ENCODE data around the gene ADARB2. TPM values are rescaled to one million over a fixed set of nuclear protein-coding genes. Genes with fewer than 3 reads are reported as not detected.

Gene ADARB2
- total RNA-seq, 8 experiments from 2014 or later: 0.13 to 2.6 (median 1.5) TPM

GRCh38 chr10:1365540-1366321 lies 371.6 kb downstream of the ADARB2 start:
- Histone ChIP-seq H3K4me3 (no peak overlapping the region), H3K27ac (no peak overlapping the region), H3K4me1 (replicated peaks in 1 of 2) (peaks cover 16 to 19% of the 10 kb centered on the region in 2 donors)
- WGBS, 10 experiments: 21 to 100% (median 71%) methylated on average over 1 to 7 of the region's 8 CpGs; no CpG with 5 or more reads in 1 of the 10 experiments
- in situ Hi-C loops (cut with MboI; ENCODE audit: low pct_unique_long_range_greater_than_20kb in 2 of 9, low sequenced_read_pairs in 9 of 9, unreplicated experiment in 9 of 9): no loop called here
- peak in 5 of 8 experiments; percentile 23 to 62 (median 46) for ATAC-seq (replicated peaks in 6 of 8)

DNA sequence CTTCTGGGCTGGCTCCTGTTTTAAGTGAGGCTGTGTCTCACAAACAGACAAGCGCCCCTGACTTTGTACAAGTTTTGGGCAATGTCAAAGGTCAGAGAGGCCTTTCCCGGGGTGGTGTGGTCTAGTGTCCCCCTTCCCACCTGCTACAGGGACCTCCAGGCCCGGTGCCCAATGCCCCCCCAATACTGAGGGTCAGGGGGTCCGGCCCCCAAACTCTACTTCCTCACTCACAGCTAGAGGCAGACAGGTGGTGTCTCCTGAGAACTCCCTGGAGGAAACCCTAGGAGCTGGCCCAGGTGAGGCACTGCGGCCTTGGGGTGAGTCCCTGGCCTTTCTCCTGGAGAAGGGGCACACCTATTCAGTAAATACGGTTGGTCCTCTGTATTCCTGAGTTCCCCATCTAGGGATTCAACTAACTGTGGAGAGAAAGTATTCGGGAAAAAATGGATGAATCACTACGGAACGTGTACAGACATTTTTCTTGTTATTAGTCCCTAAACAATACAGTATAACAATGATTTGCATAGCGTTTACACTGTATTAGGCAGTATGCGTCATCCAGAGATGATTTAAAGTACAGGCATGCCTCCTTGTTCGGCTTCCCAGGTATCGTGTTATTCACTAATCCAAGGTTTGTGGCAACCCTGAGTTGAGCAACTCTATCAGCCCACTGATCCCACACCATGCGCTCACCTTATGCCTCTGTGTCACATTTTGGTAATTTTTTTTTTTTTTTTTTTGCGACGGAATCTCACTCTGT lies 373.0 kb downstream of the ADARB2 start:
- Histone ChIP-seq H3K27ac (no peak overlapping the region), H3K4me3 (no peak overlapping the region), H3K4me1 (replicated peaks in 1 of 2) (peaks cover 29 to 32% of the 10 kb centered on the region in 2 donors)
- in situ Hi-C loops (cut with MboI; ENCODE audit: low pct_unique_long_range_greater_than_20kb in 2 of 9, low sequenced_read_pairs in 9 of 9, unreplicated experiment in 9 of 9): no loop called here
- no peak for ATAC-seq (replicated peaks in 6 of 8)
- 35 to 98% (median 86%) methylated on average over 1 to 10 of the region's 16 CpGs; no CpG with 5 or more reads in 1 of the 10 experiments for WGBS, 10 experiments

DNA sequence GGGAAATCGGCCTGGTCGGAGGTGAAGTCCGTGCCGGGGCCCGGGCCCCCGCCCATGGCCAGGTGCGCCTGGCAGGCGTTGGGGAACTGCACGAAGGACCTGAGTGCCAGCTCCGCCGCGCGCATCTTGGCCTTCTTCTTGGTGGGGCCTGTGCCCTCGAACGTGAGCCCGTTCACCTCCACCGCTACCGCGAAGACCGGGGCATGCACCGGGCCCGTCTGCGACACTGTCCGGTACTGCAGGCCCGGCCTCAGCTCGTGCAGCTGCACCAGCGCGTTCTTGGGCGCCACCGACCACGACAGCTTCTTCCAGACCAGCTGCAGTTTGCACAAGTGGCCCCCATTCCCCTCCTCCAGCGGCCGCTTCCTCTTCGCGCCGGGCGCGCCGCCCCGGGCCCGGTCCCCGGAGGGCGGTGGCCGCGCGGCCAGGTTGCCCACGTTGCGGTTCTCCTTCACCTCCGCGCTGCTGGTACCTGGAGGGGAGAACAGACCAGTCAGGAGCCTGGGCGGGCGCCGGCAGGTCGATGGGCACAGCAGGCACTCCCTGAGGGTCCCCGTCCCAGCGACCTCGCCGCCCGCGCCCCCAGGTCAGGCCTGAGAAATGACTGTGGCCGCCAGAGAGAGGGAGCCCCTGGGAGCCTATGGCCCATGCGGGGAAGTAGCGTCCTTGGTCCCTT lies 373.7 kb downstream of the ADARB2 start:
- WGBS, 10 experiments: 98 to 100% methylated on average over 2 to 7 of the region's 63 CpGs; no CpG with 5 or more reads in 8 of the 10 experiments
- H3K27ac ChIP-seq: no peak overlapping the region
- H3K4me1 ChIP-seq (replicated peaks in 1 of 2): peaks cover 29 to 32% of the 10 kb centered on the region in 2 donors
- in situ Hi-C loops (cut with MboI; ENCODE audit: low pct_unique_long_range_greater_than_20kb in 2 of 9, low sequenced_read_pairs in 9 of 9, unreplicated experiment in 9 of 9): no loop called here
- ATAC-seq (replicated peaks in 6 of 8): no peak
- no peak overlapping the region for H3K4me3 ChIP-seq

DNA sequence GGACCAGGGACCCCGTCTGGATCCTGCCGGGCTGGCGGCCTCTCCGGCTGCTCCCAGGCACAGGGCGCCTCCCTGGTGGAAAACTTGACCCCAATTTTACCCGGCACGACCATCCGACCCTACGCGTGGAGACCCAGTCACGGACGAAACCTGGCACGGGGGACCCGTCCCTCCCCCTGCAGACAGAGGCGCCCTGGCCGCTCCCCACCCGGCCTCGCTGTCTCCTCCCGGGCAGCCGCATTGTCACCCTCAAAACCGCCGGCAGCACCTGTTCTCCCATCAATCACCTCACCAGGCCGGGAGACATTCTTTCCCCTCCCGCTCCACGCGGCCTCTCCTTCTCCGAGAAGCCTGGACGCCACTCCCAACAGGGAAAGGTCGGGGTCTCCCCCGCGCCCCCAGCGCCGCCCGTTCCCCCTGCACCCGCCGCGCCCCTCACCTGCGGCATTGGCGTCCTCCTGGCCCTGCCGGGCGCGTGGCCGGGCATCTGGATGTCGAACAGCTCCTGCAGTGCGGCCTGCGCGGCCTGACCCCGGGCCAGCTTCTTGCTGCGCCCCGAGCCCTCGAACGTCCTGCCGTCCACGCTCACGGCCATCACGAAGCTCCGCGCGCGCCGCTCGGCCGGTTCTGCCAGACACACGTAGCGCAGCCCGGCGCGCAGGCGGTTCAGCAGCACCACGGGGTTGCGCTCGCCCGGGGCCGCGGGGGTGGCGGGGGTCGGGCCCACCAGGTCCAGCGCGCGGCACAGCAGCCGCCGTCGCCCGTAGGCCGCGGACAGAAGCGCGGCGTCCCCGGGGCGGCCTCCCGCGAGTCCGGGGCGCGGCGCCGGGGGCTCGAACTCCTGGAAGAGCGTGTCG lies 374.5 kb downstream of the ADARB2 start:
- Histone ChIP-seq H3K27ac (no peak overlapping the region), H3K4me3 (no peak overlapping the region), H3K4me1 (replicated peaks in 1 of 2) (peaks cover 29 to 32% of the 10 kb centered on the region in 2 donors)
- WGBS, 10 experiments: 93 to 100% methylated on average over 4 to 5 of the region's 101 CpGs; no CpG with 5 or more reads in 8 of the 10 experiments
- ATAC-seq (replicated peaks in 6 of 8): no peak
- in situ Hi-C loops (cut with MboI; ENCODE audit: low pct_unique_long_range_greater_than_20kb in 2 of 9, low sequenced_read_pairs in 9 of 9, unreplicated experiment in 9 of 9): no loop called here

DNA sequence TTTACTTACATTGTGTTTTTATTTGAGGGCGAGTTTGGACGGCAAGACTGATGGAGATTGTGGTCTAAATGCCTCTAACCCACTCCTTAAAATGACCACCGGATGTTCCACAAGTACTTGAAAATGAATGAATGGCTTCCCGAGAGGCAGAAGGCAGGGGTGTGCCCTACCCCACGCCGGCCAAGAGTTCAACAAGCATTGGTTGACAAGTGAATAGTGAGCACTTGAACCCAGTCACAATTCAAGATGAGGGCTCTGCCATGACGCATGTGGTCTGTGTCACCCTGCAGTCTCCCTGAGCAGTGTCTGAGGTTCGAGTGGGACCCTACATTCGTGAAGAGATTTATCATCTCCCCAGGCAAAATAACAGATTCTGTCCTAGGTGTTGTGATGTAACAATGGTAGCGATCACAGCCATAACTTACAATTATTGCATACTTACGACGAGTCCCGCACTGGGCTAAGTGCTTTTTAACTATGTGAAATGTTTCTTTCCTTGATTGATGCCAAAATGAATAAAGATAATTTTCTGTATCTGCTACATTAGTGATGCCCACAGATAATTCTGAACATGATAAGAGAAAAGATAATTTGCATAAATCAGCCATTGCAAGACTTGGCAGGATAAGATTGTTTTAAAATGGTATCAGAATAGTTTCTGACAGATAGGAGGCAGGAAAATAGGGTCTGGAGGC lies 375.8 kb downstream of the ADARB2 start:
- WGBS, 10 experiments: 40 to 80% (median 60%) methylated on average over 1 to 12 of the region's 13 CpGs; no CpG with 5 or more reads in 1 of the 10 experiments
- H3K27ac ChIP-seq: no peak overlapping the region
- H3K4me3 ChIP-seq: no peak overlapping the region
- peak in 2 of 8 experiments; percentile 8 to 18 for ATAC-seq (replicated peaks in 6 of 8)
- H3K4me1 ChIP-seq (replicated peaks in 1 of 2): peaks cover 29 to 32% of the 10 kb centered on the region in 2 donors
- in situ Hi-C loops (cut with MboI; ENCODE audit: low pct_unique_long_range_greater_than_20kb in 2 of 9, low sequenced_read_pairs in 9 of 9, unreplicated experiment in 9 of 9): no loop called here

GRCh38 chr10:1360558-1361164 lies 376.7 kb downstream of the ADARB2 start:
- Histone ChIP-seq H3K27ac (peak overlapping the region; percentile 0 to 25), H3K4me1 (replicated peaks in 1 of 2) (peaks cover 28 to 29% of the 10 kb centered on the region in 2 donors), H3K4me3 (no peak overlapping the region)
- ATAC-seq (replicated peaks in 6 of 8): peak in 7 of 8 experiments; percentile 13 to 98 (median 96)
- 0 to 33% methylated on average over 2 to 4 of the region's 20 CpGs; no CpG with 5 or more reads in 8 of the 10 experiments for WGBS, 10 experiments
- in situ Hi-C loops (cut with MboI; ENCODE audit: low pct_unique_long_range_greater_than_20kb in 2 of 9, low sequenced_read_pairs in 9 of 9, unreplicated experiment in 9 of 9): no loop called here

DNA sequence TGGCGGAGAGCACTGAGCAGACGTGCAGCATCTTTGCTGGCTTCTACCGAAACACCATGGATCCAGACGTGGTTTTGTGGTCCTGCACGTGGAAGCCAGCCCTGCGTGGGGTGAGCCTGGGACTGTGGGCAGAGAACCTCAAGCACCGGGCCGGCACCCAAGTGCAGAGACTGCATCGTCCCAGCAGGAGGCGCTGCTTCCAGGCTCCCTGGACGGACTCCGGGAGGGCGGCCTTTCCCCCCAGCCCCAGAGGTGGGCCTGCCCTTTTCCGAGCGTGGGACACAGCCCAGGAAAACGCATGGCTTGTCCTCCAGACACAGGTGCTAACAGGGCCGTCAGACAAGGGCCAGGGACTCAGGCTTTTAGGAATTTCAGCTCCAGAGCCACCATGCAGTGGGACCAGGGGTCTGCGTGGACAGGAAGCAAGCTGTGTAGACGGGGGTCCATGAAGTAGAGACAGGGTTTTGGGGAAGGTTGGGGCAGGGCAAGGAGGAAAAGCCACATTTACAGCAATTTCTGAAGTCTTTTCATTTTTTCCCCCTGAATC lies 377.2 kb downstream of the ADARB2 start:
- in situ Hi-C loops (cut with MboI; ENCODE audit: low pct_unique_long_range_greater_than_20kb in 2 of 9, low sequenced_read_pairs in 9 of 9, unreplicated experiment in 9 of 9): no loop called here

GRCh38 chr10:1359626-1359955 lies 377.7 kb downstream of the ADARB2 start:
- H3K27ac ChIP-seq: no peak overlapping the region
- in situ Hi-C loops (cut with MboI; ENCODE audit: low pct_unique_long_range_greater_than_20kb in 2 of 9, low sequenced_read_pairs in 9 of 9, unreplicated experiment in 9 of 9): no loop called here
- ATAC-seq (replicated peaks in 6 of 8): no peak
- peaks cover 30 to 33% of the 10 kb centered on the region in 2 donors for H3K4me1 ChIP-seq (replicated peaks in 1 of 2)
- WGBS, 10 experiments: 53 to 100% (median 67%) methylated on average over 1 to 9 of the region's 12 CpGs; no CpG with 5 or more reads in 6 of the 10 experiments
- H3K4me3 ChIP-seq: no peak overlapping the region

More for the DNA sequence above, 377.2 kb downstream of the ADARB2 start:
- peaks cover 30 to 31% of the 10 kb centered on the region in 2 donors for H3K4me1 ChIP-seq (replicated peaks in 1 of 2)
- H3K27ac ChIP-seq: peak overlapping the region; percentile 0 to 25
- no peak overlapping the region for H3K4me3 ChIP-seq
- ATAC-seq (replicated peaks in 6 of 8): peak in 7 of 8 experiments; percentile 3 to 33 (median 13)
- 10 to 85% (median 30%) methylated on average over 1 to 14 of the region's 19 CpGs; no CpG with 5 or more reads in 4 of the 10 experiments for WGBS, 10 experiments

- H3K4me3 ChIP-seq: no peak overlapping the region
- H3K4me1 ChIP-seq (replicated peaks in 1 of 2): peaks cover 30 to 33% of the 10 kb centered on the region in 2 donors
- in situ Hi-C loops (cut with MboI; ENCODE audit: low pct_unique_long_range_greater_than_20kb in 2 of 9, low sequenced_read_pairs in 9 of 9, unreplicated experiment in 9 of 9): no loop called here
- no peak for ATAC-seq (replicated peaks in 6 of 8)
- no peak overlapping the region for H3K27ac ChIP-seq
- 20 to 100% (median 85%) methylated on average over 1 to 7 of the region's 9 CpGs; no CpG with 5 or more reads in 1 of the 10 experiments for whole genome bisulfite sequencing, 10 experiments
Measured at GRCh38 chr10:1358860-1359625, 378.3 kb downstream of the ADARB2 start.

GRCh38 chr10:1358147-1358546 lies 379.2 kb downstream of the ADARB2 start:
- 6 to 100% (median 95%) methylated on average over 1 to 4 of the region's 5 CpGs; no CpG with 5 or more reads in 1 of the 10 experiments for WGBS, 10 experiments
- Histone ChIP-seq H3K4me1 (replicated peaks in 1 of 2) (peaks cover 30 to 33% of the 10 kb centered on the region in 2 donors), H3K4me3 (no peak overlapping the region), H3K27ac (no peak overlapping the region)
- in situ Hi-C loops (cut with MboI; ENCODE audit: low pct_unique_long_range_greater_than_20kb in 2 of 9, low sequenced_read_pairs in 9 of 9, unreplicated experiment in 9 of 9): no loop called here
- ATAC-seq (replicated peaks in 6 of 8): no peak

DNA sequence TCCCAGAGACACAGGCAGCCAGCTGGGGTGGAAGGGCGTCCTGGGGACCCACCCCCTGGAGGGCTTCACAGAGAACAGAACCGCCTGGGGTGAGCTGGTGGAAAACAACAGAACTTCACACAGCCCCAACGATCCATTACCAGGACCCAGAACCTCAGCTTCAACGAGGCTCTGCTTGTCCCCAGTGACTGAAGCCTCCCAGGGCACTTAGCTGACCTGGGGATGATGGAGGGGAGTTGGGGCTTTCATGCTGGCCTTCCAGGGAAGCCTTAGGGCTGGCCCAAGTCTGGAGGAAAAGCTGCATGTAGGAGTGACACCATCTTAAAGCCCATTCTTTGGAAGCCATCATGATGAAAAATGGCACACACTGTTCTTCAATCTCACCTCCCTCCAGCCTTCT lies 381.0 kb downstream of the ADARB2 start:
- ATAC-seq (replicated peaks in 6 of 8): no peak
- Histone ChIP-seq H3K4me3 (no peak overlapping the region), H3K4me1 (replicated peaks in 1 of 2) (peaks cover 22 to 23% of the 10 kb centered on the region in 2 donors), H3K27ac (no peak overlapping the region)
- 0 to 77% (median 71%) methylated on average over 1 to 3 of the region's 4 CpGs; no CpG with 5 or more reads in 7 of the 10 experiments for WGBS, 10 experiments
- in situ Hi-C loops (cut with MboI; ENCODE audit: low pct_unique_long_range_greater_than_20kb in 2 of 9, low sequenced_read_pairs in 9 of 9, unreplicated experiment in 9 of 9): no loop called here
